ENCODE data around the gene CDH4.

Gene CDH4

GRCh38 chr20:61670274-61670673 lies 418.2 kb downstream of the CDH4 start:
- no peak for TF ChIP-seq CTCF (conservative IDR thresholded peaks at IDR 0.05; ENCODE audit: low read depth, low read length)
- no peak overlapping the region for H3K4me3 ChIP-seq (ENCODE audit: low read length)
- no peak for DNase-seq (ENCODE audit: low read depth)

- TF ChIP-seq CTCF (conservative IDR thresholded peaks at IDR 0.05; ENCODE audit: low read depth, low read length): no peak
- no peak for DNase-seq (ENCODE audit: low read depth)
- no peak overlapping the region for H3K4me3 ChIP-seq (ENCODE audit: low read length)
Observed at GRCh38 chr20:61671559-61671958, 419.5 kb downstream of the CDH4 start.

DNA sequence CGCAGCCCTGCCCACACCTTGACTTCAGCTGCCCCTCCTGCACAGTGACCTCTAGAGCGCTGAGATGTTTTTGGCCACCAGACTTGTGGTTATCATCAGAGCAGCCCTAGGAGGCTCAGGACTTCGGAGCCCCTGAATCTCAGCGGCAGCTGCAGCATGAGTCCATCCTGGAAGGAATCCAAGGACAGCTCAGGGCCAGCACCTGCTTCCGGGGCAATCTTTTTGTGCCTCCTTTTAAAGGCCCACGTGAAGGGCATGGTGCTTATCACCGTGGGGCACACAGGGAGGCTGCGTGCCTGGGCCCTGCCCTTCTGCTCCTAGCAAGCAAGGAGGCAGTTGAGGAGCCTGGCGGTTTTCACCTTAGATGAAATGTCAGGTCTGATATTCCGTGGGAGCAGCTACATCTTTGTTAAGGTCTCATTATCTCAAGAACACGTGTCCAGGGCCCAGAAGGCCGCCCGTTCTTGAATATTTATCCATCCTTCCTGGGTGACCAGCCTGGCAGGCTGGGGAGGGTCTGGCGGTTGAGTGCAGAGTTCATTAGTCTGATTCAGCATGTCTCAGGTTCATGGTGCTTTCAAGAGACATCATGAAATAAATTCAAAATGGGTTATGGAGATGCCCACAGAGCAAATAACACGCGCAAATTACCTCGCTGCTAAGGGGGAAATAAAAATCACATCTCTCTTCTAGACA lies 421.2 kb downstream of the CDH4 start:
- H3K4me3 ChIP-seq (ENCODE audit: low read length): no peak overlapping the region
- no peak for TF ChIP-seq CTCF (conservative IDR thresholded peaks at IDR 0.05; ENCODE audit: low read depth, low read length)
- no peak for DNase-seq (ENCODE audit: low read depth)

DNA sequence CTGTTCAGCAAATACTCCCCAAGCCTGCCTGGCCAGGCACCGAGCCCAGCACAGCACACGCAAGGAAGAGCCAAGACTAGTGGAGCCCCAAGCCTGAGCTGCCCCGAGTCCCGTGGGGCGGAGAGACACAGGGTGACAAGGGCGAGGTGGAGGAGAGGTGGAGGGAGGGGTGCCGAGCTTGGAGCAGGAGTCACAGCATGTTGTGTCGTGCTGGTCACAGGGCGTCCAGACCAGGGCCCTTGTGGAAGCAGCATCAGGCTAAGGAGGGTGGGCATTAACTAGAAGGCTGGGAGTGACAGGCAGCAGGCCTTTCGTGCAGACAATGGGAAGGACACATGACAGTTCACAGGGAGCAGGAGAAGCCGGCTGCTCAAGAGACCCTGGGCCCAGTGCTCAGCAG lies 422.1 kb downstream of the CDH4 start:
- no peak for TF ChIP-seq CTCF (conservative IDR thresholded peaks at IDR 0.05; ENCODE audit: low read depth, low read length)
- no peak for DNase-seq (ENCODE audit: low read depth)
- H3K4me3 ChIP-seq (ENCODE audit: low read length): no peak overlapping the region

GRCh38 chr20:61674688-61675087 lies 422.6 kb downstream of the CDH4 start:
- no peak for TF ChIP-seq CTCF (conservative IDR thresholded peaks at IDR 0.05; ENCODE audit: low read depth, low read length)
- H3K4me3 ChIP-seq (ENCODE audit: low read length): no peak overlapping the region
- no peak for DNase-seq (ENCODE audit: low read depth)

DNA sequence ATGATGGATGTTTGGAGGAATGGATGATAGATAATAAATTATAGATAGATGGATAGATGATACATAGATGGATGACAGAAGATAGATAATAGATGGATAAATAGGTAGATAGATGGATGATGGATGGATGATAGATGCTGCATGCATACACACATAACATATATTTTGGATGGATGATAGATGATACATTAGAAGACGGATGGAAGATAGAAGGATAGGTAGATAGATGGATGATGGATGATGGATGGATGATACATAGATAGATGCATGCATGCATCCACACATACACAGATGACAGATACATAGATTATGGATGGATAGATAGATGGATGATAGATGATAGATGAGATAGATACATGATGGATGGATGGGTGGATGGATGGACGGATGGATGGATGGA lies 425.9 kb downstream of the CDH4 start:
- TF ChIP-seq CTCF (conservative IDR thresholded peaks at IDR 0.05; ENCODE audit: low read depth, low read length): no peak
- H3K4me3 ChIP-seq (ENCODE audit: low read length): no peak overlapping the region
- no peak for DNase-seq (ENCODE audit: low read depth)

- DNase-seq (ENCODE audit: low read depth): no peak
- H3K4me3 ChIP-seq (ENCODE audit: low read length): no peak overlapping the region
- no peak for TF ChIP-seq CTCF (conservative IDR thresholded peaks at IDR 0.05; ENCODE audit: low read depth, low read length)
Observed at GRCh38 chr20:61678437-61678836, 426.4 kb downstream of the CDH4 start.
